ENCODE data around the gene EPS15.

EPS15 gene

DNA sequence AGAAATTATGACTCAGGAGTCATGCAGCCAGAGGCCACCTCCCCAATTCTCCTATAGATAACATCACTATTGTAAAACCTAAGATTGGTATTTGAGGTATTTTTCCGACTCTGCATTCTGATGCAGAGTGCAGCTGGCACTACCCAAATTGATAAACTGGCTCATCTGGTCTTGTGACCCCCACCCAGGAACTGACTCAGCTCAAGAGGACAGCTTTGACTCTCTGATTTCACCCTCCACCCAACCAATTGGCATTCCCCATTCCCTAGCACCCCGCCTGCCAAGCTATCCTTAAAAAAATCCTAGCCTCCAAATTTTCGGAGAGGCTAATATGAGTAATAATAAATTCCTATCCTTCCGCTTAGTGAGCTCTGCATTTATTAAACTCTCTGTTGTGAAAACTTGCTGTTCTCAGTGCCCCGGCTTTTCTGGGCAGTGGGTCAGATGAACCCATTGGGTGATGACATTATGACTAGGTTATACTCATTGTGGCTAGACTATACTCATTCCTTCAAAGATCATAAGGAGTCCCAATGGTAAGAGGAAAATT is 39.4 kb upstream of the EPS15 start:
- TF ChIP-seq PPARA (CRISPR knock-in tag; IDR thresholded peaks at IDR 0.05; ENCODE audit: borderline replicate concordance) (no peak), ISL1 (CRISPR knock-in tag; IDR thresholded peaks at IDR 0.05) (0 out of 2 replicates have a peak, but pooled peaks have one; percentile 25), OSR1 (CRISPR knock-in tag; IDR thresholded peaks at IDR 0.05) (no peak), ZFP3 (CRISPR knock-in tag; IDR thresholded peaks at IDR 0.05) (no peak), PATZ1 (CRISPR knock-in tag; IDR thresholded peaks at IDR 0.05; ENCODE audit: borderline replicate concordance) (0 out of 2 replicates have a peak, but pooled peaks have one; percentile 18)
- ATAC-seq: peak; percentile 67

DNA sequence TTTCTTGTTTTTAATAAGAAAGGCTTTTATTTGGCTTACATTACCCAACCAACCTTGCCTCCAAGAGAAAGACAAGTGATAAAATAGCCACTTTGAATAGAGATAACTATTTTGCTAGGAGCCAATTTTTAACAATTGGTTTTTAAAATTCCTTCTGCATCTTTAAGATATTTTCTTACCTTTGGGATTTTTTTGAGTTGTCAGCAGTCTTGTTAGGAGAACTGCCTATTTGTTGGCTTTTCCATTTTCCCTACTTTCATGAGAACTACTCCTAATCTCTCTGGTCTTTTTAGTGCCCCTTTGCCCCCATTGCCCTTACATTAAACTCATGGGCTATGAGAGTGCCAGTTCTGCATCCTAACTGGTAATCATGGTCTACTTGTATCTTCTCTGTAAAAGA is 38.1 kb upstream of the EPS15 start:
- no peak for TF ChIP-seq TCF4 (CRISPR knock-in tag; IDR thresholded peaks at IDR 0.05; ENCODE audit: borderline replicate concordance)
- TF ChIP-seq RARB (CRISPR knock-in tag; IDR thresholded peaks at IDR 0.05): no peak
- TF ChIP-seq ZNF565 (CRISPR knock-in tag; conservative IDR thresholded peaks at IDR 0.05; ENCODE audit: low read depth): no peak
- TF ChIP-seq ZC3H10 (CRISPR knock-in tag; IDR thresholded peaks at IDR 0.05): no peak
- no peak for TF ChIP-seq GLIS3 (CRISPR knock-in tag; IDR thresholded peaks at IDR 0.05)
- no peak for ATAC-seq

DNA sequence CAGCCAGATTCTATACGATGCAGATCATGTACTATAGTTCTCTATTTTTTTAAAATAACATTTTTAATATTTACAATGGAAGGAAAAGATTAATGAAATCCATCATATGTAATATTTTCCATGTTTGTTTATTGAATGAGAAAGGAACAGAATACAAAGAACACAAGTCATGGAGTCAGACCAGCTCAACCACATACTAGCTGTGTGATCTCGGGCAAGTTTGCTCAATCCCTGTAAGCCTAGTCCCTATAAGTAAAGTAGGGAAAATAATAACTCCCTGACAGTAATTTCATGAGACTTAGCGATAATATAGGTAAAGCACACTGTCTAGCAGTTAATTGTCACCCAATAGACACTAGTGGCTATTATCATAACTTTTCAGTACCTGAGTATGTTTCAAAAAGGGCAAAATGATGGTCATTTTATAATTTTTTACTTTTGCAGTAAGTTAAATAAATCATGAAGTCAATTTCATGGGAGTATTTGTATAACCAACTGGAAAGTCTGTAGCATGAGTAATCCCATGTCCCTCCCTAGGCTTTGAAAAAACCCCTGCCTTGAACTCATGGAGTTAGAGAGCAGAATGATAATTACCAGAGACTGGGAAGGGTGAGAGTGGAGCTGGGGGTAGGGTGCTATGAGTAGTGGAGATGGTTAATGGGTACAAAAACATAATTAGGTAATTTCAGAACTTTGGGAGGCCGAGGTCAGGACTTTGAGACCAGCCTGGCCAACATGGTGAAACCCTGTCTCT is 37.0 kb upstream of the EPS15 start:
- TF ChIP-seq, protein P1, sequence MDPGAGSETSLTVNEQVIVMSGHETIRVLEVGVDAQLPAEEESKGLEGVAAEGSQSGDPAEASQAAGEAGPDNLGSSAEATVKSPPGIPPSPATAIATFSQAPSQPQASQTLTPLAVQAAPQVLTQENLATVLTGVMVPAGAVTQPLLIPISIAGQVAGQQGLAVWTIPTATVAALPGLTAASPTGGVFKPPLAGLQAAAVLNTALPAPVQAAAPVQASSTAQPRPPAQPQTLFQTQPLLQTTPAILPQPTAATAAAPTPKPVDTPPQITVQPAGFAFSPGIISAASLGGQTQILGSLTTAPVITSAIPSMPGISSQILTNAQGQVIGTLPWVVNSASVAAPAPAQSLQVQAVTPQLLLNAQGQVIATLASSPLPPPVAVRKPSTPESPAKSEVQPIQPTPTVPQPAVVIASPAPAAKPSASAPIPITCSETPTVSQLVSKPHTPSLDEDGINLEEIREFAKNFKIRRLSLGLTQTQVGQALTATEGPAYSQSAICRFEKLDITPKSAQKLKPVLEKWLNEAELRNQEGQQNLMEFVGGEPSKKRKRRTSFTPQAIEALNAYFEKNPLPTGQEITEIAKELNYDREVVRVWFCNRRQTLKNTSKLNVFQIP (CRISPR knock-in tag; IDR thresholded peaks at IDR 0.05; ENCODE audit: borderline replicate concordance, low read depth): no peak
- TF ChIP-seq ESRRG (CRISPR knock-in tag; IDR thresholded peaks at IDR 0.05) (no peak), CSRNP3 (CRISPR knock-in tag; IDR thresholded peaks at IDR 0.05) (no peak), OSR1 (CRISPR knock-in tag; IDR thresholded peaks at IDR 0.05) (no peak), SNAI2 (CRISPR knock-in tag; IDR thresholded peaks at IDR 0.05) (no peak), ARNTL (CRISPR knock-in tag; IDR thresholded peaks at IDR 0.05; ENCODE audit: borderline replicate concordance, low read depth) (no peak), ISL1 (CRISPR knock-in tag; IDR thresholded peaks at IDR 0.05) (no peak), ZNF70 (CRISPR knock-in tag; IDR thresholded peaks at IDR 0.05) (no peak), CREB5 (CRISPR knock-in tag; IDR thresholded peaks at IDR 0.05; ENCODE audit: low read depth) (no peak), ZNF8 (CRISPR knock-in tag; IDR thresholded peaks at IDR 0.05) (no peak), ZFP3 (CRISPR knock-in tag; IDR thresholded peaks at IDR 0.05) (no peak), CSDC2 (CRISPR knock-in tag; IDR thresholded peaks at IDR 0.05) (no peak), ZC3H10 (CRISPR knock-in tag; IDR thresholded peaks at IDR 0.05) (no peak), ZNF565 (CRISPR knock-in tag; conservative IDR thresholded peaks at IDR 0.05; ENCODE audit: low read depth) (no peak), PPARA (CRISPR knock-in tag; IDR thresholded peaks at IDR 0.05; ENCODE audit: borderline replicate concordance) (no peak), RARB (CRISPR knock-in tag; IDR thresholded peaks at IDR 0.05) (no peak), PATZ1 (CRISPR knock-in tag; IDR thresholded peaks at IDR 0.05; ENCODE audit: borderline replicate concordance) (no peak), BACH2 (CRISPR knock-in tag; IDR thresholded peaks at IDR 0.05; ENCODE audit: borderline replicate concordance) (no peak)
- TF ChIP-seq, protein P2, sequence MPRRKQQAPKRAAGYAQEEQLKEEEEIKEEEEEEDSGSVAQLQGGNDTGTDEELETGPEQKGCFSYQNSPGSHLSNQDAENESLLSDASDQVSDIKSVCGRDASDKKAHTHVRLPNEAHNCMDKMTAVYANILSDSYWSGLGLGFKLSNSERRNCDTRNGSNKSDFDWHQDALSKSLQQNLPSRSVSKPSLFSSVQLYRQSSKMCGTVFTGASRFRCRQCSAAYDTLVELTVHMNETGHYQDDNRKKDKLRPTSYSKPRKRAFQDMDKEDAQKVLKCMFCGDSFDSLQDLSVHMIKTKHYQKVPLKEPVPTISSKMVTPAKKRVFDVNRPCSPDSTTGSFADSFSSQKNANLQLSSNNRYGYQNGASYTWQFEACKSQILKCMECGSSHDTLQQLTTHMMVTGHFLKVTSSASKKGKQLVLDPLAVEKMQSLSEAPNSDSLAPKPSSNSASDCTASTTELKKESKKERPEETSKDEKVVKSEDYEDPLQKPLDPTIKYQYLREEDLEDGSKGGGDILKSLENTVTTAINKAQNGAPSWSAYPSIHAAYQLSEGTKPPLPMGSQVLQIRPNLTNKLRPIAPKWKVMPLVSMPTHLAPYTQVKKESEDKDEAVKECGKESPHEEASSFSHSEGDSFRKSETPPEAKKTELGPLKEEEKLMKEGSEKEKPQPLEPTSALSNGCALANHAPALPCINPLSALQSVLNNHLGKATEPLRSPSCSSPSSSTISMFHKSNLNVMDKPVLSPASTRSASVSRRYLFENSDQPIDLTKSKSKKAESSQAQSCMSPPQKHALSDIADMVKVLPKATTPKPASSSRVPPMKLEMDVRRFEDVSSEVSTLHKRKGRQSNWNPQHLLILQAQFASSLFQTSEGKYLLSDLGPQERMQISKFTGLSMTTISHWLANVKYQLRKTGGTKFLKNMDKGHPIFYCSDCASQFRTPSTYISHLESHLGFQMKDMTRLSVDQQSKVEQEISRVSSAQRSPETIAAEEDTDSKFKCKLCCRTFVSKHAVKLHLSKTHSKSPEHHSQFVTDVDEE (CRISPR knock-in tag; IDR thresholded peaks at IDR 0.05): no peak
- ATAC-seq: no peak
